CD4-positive, alpha-beta T cell treated with Interleukin-2 at 100 ng/mL for 4 hours (primary cell): ENCODE measurements around the gene STRAP.
A peak's percentile ranks its signal among the peaks of the same experiment; 100 is the strongest.
"Not testable (repeated sequence)": the region's sequence is repeated elsewhere in the genome, so short reads cannot be mapped to it uniquely, and the experiment has no call there.

Source experiments
- DNase-seq: peaks from one replicate; pipeline ENCODE4 v3.0.0-alpha.2; 2020; ENCODE audit warnings: low spot score

STRAP gene

DNA sequence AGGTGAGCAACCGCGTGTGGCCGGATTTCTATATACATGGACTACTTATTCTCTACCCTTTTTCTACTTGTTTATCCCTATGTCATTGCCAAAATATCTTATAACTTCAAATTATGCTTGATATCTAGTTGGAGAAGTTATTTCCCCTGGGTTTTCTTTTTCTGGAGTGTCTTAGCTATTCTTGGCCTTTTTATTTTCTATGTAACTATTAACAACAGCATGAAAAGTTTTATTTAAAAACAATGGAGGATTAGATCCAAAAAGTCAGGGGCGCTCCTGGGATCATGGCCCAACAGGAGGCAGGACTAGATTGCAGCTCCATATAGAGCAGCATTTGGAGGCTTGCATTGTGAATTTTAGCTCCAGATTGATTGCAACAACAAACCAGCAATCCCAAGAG, 8.6 kb upstream of the STRAP start:
- DNase-seq, result no peak

GRCh38 chr12:15874556-15875145, 7.5 kb upstream of the STRAP start:
- DNase-seq, result not testable (repeated sequence)

- DNase-seq, result no peak
These were observed 6.3 kb upstream of the STRAP start for GRCh38 chr12:15875863-15876262.

- DNase-seq, result no peak
These were observed 2.8 kb upstream of the STRAP start for GRCh38 chr12:15879413-15879812.

DNA sequence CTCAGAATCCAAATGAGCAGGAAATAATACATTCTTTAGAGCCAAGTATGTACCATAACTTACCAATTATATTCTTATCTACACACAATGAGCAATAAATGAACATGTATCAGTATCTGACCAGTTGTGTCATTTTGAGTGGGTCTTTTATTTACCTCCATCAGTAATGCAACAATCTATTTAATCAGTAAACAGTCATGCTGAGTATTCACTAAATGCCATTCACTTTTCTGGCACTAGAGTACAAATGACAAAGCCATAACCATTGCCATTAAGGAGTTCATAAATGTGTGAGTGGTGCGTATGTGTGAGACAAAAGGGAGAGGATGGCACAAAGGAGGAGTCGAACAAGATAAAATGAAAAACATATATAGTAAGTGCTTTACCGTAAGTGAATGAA, 1.5 kb upstream of the STRAP start:
- no peak for DNase-seq

GRCh38 chr12:15883536-15883935, 1.3 kb downstream of the STRAP start:
- DNase-seq, result no peak

- no peak for DNase-seq
These were observed 4.3 kb downstream of the STRAP start for GRCh38 chr12:15886372-15887042.

- DNase-seq, result no peak
These were observed 5.0 kb downstream of the STRAP start for GRCh38 chr12:15887043-15887817.

GRCh38 chr12:15892645-15893259, 10.6 kb downstream of the STRAP start:
- DNase-seq, result no peak

- DNase-seq, result no peak
These were observed 11.1 kb downstream of the STRAP start for GRCh38 chr12:15893260-15893659.

- DNase-seq, result no peak
These were observed 14.7 kb downstream of the STRAP start for GRCh38 chr12:15896867-15897266.

GRCh38 chr12:15897433-15897832, 15.2 kb downstream of the STRAP start:
- DNase-seq, result no peak

DNA sequence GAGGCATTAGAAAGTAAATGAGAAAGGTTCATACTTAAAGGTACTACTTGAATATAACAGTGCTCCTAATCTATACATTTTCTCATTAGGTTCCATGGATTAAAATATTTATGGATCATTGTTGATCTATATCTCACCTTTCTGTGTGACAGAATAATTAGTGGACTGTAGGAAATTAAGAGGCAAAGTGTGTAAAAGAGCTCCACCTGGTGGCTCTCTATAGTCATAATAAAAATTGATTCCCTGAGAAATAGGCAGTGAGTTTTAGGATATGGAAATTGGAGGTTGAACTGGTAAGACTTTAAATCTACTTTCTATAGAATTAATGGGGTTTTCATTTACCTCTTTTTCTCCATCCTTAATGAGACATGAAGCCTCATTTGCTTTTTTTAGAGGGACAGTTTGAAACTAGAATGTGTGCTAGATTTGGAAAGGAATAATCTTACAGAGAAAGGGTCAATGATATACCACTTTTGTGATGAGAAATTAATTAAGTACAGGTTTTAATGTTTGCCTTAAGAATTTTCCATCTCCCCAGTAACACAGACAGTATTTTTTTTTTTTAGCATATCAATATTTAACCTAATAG, 17.2 kb downstream of the STRAP start:
- DNase-seq, result peak; percentile 50

- no peak for DNase-seq
These were observed 22.3 kb downstream of the STRAP start for GRCh38 chr12:15904378-15904920.

DNA sequence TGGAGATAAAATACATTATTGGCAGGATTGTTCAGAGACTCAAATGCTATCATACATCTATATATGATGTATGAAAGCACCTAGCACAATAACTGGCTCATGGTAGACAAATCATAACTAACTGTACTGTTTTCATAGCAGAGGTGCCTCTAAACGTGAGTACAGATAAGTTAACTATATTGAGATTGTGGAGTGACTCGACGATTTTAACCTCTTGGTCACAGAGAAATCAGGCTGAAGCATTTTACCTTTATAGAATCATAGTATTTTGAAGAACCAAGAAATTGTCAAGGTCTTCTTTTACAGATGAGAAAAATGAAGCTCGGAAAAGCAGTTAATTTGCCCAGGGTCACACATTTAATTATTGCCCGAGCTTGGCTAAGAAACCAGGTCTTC, 28.3 kb downstream of the STRAP start:
- no peak for DNase-seq

- DNase-seq, result peak; percentile 43
These were observed 28.9 kb downstream of the STRAP start, which contains the start of gene DERA for GRCh38 chr12:15910864-15911721. Gene DERA, plus strand, starts transcription at chr12:15911332. Its CDS starts 52 bp downstream, at chr12:15911384.

DNA sequence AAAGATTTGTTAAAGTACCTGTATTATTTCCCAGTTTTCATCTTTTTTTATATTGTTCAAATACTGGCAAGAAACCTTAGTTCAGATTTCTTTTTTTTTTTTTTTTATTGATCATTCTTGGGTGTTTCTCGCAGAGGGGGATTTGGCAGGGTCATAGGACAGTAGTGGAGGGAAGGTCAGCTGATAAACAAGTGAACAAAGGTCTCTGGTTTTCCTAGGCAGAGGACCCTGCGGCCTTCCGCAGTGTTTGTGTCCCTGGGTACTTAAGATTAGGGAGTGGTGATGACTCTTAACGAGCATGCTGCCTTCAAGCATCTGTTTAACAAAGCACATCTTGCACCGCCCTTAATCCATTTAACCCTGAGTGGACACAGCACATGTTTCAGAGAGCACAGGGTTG, 29.7 kb downstream of the STRAP start:
- DNase-seq, result not testable (repeated sequence)

DNA sequence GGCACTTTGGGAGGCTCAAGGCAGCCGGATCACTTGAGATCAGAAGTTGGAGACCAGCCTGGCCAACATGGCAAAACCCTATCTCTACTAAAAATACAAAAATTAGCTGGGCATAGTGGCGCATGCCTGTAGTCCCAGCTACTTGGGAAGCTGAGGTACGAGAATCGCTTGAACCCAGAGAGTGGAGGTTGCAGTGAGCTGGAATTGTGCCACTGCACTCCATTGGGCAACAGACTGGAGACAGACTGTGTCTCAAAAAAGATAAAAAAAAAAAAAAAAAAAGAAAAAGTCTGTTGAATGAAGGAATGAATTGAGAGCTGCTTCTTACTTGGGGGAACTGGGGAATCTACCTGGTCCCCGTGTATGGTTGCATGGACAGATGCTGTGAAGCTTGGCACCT, 31.9 kb downstream of the STRAP start:
- DNase-seq, result not testable (repeated sequence)

DNA sequence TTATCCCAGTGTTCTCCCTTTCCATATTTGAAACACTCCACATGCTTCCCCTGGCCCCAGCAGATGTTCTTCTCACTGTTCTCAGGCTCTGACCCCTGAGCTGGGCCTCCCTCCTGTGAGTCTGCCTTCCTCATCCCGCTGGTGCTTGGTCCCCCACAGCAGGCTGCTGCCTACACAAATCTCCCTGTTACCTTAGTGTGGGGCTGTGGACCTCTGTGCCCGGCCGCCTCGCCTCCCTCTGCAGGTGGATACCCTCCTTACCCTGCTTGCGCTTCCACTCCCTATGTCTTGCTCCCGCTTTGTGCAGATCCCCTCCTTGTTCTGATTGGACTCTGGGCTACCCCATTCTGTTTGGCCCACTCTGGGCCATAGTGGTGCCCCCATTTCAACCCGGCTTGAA, 35.9 kb downstream of the STRAP start:
- no peak for DNase-seq

DNA sequence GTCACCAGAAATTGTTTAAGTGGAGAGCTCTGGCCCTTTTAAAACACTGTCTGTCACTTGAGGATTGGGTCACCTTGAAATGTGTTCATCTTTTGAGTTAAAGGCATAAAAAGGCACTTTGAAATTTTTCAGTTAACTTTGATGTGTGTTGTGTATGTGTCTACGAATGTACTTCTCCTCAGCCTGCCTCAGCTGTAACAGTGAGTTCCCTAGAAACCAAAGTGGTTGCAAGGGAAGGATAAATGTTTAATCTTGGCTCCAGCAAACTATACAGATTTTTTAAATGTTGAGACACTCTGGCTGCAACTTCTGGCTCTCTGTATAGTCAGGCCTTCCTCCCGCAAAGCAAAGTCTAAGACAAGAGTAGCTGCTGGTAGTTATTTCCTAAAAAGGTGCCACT, 37.2 kb downstream of the STRAP start:
- no peak for DNase-seq

DNA sequence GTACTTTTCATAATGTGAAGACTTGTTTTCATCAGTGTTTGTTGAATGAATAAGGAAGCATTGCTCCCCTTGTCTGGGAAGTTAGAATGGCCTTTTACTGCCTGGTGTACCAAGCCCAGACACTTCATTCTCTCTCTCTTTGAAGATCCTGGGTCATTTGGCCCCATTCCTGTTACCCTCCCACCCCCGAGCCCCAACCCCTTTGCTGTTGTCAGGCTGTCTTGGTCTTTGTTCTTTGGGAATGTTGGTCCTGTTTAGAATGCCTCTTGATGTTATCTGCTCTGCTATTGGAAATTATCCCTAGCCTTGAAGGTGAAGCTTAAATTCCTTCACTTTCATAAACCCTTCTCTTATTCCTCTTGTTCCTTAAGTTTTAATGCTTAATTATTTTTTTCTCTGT, 42.8 kb downstream of the STRAP start:
- DNase-seq, result no peak
